Keratinocyte (primary cell): ENCODE measurements around the gene FAM186B. TPM values are rescaled to one million over a fixed set of nuclear protein-coding genes. Genes with fewer than 3 reads are reported as not detected.

Experiments
- DNase-seq: peaks from one replicate; pipeline ENCODE4 v3.0.0-alpha.2; 2011; ENCODE audit warnings: low read depth, missing footprints, low spot score
- FAIRE-seq: peaks from 2 replicates; lab custom pipeline; 2011; peaks lifted over from hg19 to GRCh38; lab: Jason Lieb, UNC
- H2AFZ ChIP-seq: 2 replicates; pipeline ENCODE4 v1.6.0; 2012; ENCODE audit warnings: low read length, control low read depth, inconsistent platforms; ENCODE audit not compliant: control insufficient read depth
- H3K27ac ChIP-seq: 2 replicates; pipeline ENCODE4 v1.5.1; 2011; ENCODE audit warnings: low read length; ENCODE audit not compliant: control insufficient read depth, insufficient read depth
- H3K27me3 ChIP-seq: 3 replicates; pipeline ENCODE4 v1.6.0; 2011; ENCODE audit warnings: low read length; ENCODE audit not compliant: control insufficient read depth, insufficient read depth; ENCODE audit errors: extremely low read depth
- H3K36me3 ChIP-seq, 2 experiments: 2 replicates in 1 of 2; 3 replicates in 1 of 2; pipeline ENCODE4 v1.5.1; 2011; ENCODE audit warnings: low read length in 2 of 2, mild to moderate bottlenecking in 1 of 2; ENCODE audit not compliant: control insufficient read depth in 2 of 2, insufficient read depth in 2 of 2; ENCODE audit errors: extremely low read depth in 1 of 2
- H3K4me1 ChIP-seq: 3 replicates; pipeline ENCODE4 v1.5.1; 2011; ENCODE audit warnings: low read length; ENCODE audit not compliant: control insufficient read depth, insufficient read depth; ENCODE audit errors: extremely low read depth
- H3K4me2 ChIP-seq: 3 replicates; pipeline ENCODE4 v1.6.0; 2011; ENCODE audit warnings: low read depth, low read length; ENCODE audit not compliant: control insufficient read depth, insufficient read depth; ENCODE audit errors: extremely low read depth
- H3K4me3 ChIP-seq, 3 experiments: fragments of 200-600 bp in 1 of 3; sonication (generic) in 1 of 3; 2 replicates in 2 of 3; 3 replicates in 1 of 3; pipeline ENCODE4 v1.5.1; 2011 to 2016; ENCODE audit warnings: low read length in 3 of 3, mild to moderate bottlenecking in 3 of 3, control low read depth in 2 of 3, inconsistent platforms in 1 of 3, low read depth in 1 of 3, mixed read lengths in 1 of 3, mixed run types in 1 of 3, moderate library complexity in 1 of 3; ENCODE audit not compliant: control insufficient read depth in 2 of 3, insufficient read depth in 2 of 3; ENCODE audit errors: extremely low read depth in 1 of 3
- H3K79me2 ChIP-seq: 2 replicates; pipeline ENCODE4 v1.6.0; 2012; ENCODE audit warnings: low read length; ENCODE audit not compliant: control insufficient read depth, insufficient read depth
- H3K9ac ChIP-seq: 3 replicates; pipeline ENCODE4 v1.6.0; 2011; ENCODE audit warnings: low read length; ENCODE audit not compliant: control insufficient read depth, insufficient read depth; ENCODE audit errors: extremely low read depth
- H3K9me1 ChIP-seq: 3 replicates; pipeline ENCODE4 v1.6.0; 2011; ENCODE audit warnings: low read length; ENCODE audit not compliant: control insufficient read depth, insufficient read depth; ENCODE audit errors: extremely low read depth
- H3K9me3 ChIP-seq: 2 replicates; pipeline ENCODE4 v1.5.1; 2012; ENCODE audit warnings: low read depth, low read length; ENCODE audit not compliant: control insufficient read depth
- H4K20me1 ChIP-seq: 3 replicates; pipeline ENCODE4 v1.6.0; 2011; ENCODE audit warnings: low read length; ENCODE audit not compliant: control insufficient read depth, insufficient read depth; ENCODE audit errors: extremely low read depth
- EZH2 ChIP-seq: IDR thresholded peaks from one replicate; pipeline ENCODE4 v1.6.1; 2012; ENCODE audit warnings: inconsistent platforms, mild to moderate bottlenecking, low read length, moderate library complexity
- dilution Hi-C: fragments of 300-500 bp; cut with MboI; formaldehyde crosslinking; loops from one replicate; pipeline ENCODE4 v1.7.0; 2020; ENCODE audit warnings: low sequenced_read_pairs; ENCODE audit not compliant: extremely low pct_ligation_motif_present
- polyA plus RNA-seq, 5 experiments: library from polyadenylated mRNA; depleted of rRNA in 3 of 5; stranded (reverse) in 3 of 5; stranded (forward) in 1 of 5; unstranded in 1 of 5; fragments of >200 nt; gene quantifications; 1 replicate in 1 of 5; 2 replicates in 3 of 5; 3 replicates in 1 of 5; pipeline versions ENCODE4 v1.2.1 to v1.2.3, GENCODE V29; 2011 to 2012; ENCODE audit warnings: missing spikeins in 2 of 5, low read depth in 1 of 5, low replicate concordance in 1 of 5
- TF ChIP-seq, protein P1 (sequence below), 3 experiments: IDR thresholded peaks in 1 of 3; conservative IDR thresholded peaks in 1 of 3; optimal IDR thresholded peaks in 1 of 3; 2 replicates in 2 of 3; 3 replicates in 1 of 3; pipeline versions ENCODE3 to v1.5.1; 2011; ENCODE audit warnings: low read length in 3 of 3, mild to moderate bottlenecking in 3 of 3, moderate library complexity in 2 of 3, control low read depth in 1 of 3, inconsistent platforms in 1 of 3; ENCODE audit not compliant: insufficient read depth in 2 of 3; ENCODE audit errors: extremely low read depth in 1 of 3

The FAM186B gene
- polyA plus RNA-seq, 1 donor (not counting 4 experiments of a cell fraction or from before 2014, with no cell fraction given) = 0.13 TPM

DNA sequence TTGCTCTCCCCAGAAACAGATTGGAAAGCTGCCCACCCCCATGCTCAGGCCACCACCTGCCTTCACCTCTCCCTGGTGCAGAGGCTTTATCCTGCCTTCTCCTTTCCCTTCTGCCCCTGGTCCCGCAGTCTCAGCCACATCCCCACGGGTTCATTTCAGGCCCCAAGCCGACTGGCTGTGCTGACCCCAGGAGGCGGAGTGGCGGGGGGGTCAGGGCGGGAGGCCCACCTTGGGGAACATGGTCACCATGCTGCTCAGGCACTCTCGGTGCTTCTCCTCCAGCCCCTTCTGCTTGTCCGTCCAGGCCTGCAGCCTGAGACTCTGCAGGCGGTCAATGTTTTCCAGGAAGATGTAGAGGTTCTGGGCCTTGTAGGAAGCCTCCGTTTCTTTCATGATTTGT is 6.9 kb downstream of the FAM186B start:
- H4K20me1 ChIP-seq = no peaks in the 10 kb centered on the region
- no peaks in the 10 kb centered on the region for H3K9me3 ChIP-seq
- H3K36me3 ChIP-seq = peaks cover 0 to 3% of the 10 kb centered on the region in 2 experiments
- dilution Hi-C loops = no loop called here
- no peak overlapping the region for H3K9ac ChIP-seq
- no peaks in the 10 kb centered on the region for H3K9me1 ChIP-seq
- no peak for DNase-seq
- H2AFZ ChIP-seq = no peak overlapping the region
- no peaks in the 10 kb centered on the region for H3K79me2 ChIP-seq
- H3K27me3 ChIP-seq = no peaks in the 10 kb centered on the region
- no peaks in the 10 kb centered on the region for H3K4me1 ChIP-seq
- H3K27ac ChIP-seq = no peak overlapping the region
- TF ChIP-seq EZH2 = no peak
- TF ChIP-seq, protein P1, sequence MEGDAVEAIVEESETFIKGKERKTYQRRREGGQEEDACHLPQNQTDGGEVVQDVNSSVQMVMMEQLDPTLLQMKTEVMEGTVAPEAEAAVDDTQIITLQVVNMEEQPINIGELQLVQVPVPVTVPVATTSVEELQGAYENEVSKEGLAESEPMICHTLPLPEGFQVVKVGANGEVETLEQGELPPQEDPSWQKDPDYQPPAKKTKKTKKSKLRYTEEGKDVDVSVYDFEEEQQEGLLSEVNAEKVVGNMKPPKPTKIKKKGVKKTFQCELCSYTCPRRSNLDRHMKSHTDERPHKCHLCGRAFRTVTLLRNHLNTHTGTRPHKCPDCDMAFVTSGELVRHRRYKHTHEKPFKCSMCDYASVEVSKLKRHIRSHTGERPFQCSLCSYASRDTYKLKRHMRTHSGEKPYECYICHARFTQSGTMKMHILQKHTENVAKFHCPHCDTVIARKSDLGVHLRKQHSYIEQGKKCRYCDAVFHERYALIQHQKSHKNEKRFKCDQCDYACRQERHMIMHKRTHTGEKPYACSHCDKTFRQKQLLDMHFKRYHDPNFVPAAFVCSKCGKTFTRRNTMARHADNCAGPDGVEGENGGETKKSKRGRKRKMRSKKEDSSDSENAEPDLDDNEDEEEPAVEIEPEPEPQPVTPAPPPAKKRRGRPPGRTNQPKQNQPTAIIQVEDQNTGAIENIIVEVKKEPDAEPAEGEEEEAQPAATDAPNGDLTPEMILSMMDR (optimal IDR thresholded peaks at IDR 0.05 in 1 of 3, IDR thresholded peaks at IDR 0.05 in 1 of 3, conservative IDR thresholded peaks at IDR 0.05 in 1 of 3; ENCODE audit: extremely low read depth in 1 of 3, insufficient read depth in 2 of 3, low read length in 3 of 3) = no peak
- H3K4me2 ChIP-seq = no peak overlapping the region
- no peak for FAIRE-seq
- no peak overlapping the region for H3K4me3 ChIP-seq

DNA sequence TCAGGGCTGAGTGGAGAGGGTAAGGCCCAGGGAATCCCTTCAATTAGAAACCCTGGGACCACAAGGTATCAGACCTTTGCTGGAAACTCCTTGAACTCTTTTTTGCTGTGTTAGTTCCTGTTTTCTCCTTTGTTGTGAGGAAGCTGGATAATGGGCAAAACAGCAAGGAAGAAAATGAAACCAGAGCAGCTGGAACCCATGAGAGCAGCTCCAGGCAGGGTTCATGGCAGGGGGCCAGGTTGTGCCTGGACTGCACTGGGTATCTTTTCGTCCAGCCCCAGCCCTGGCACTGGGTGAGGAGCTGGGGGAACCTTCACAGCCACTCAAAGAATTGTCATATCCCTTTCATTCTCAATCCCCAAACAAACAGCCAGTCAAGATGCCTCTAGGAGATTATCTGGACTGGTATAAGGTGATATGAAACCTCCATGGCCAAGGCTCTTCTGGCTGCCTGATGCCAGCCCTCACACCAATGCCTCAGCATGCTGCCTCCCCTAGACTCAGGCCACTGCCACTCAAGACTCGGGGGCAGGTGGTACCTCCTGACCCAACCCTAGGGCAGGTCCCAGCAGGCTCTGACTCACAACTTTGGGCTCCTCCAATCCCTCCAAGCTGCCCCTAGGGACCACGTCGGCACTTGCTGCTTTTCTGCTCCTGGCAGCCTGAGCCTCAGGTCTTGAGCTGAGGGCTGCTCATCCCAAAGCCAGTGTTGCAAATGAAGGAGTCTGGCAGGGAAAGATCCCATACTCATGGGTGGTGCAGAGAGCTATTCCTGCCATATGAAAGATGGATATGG is 16.5 kb downstream of the FAM186B start:
- H3K9me1 ChIP-seq = no peaks in the 10 kb centered on the region
- dilution Hi-C loops = no loop called here
- H3K4me3 ChIP-seq = no peak overlapping the region
- no peak overlapping the region for H3K4me2 ChIP-seq
- TF ChIP-seq, protein P1 (optimal IDR thresholded peaks at IDR 0.05 in 1 of 3, IDR thresholded peaks at IDR 0.05 in 1 of 3, conservative IDR thresholded peaks at IDR 0.05 in 1 of 3; ENCODE audit: extremely low read depth in 1 of 3, insufficient read depth in 2 of 3, low read length in 3 of 3) = no peak
- TF ChIP-seq EZH2 = no peak
- FAIRE-seq (no peak), DNase-seq (no peak)
- H2AFZ ChIP-seq = no peak overlapping the region
- no peak overlapping the region for H3K27ac ChIP-seq
- no peaks in the 10 kb centered on the region for H3K79me2 ChIP-seq
- H3K9ac ChIP-seq = no peak overlapping the region
- peaks cover 0 to 5% of the 10 kb centered on the region in 2 experiments for H3K36me3 ChIP-seq
- peaks cover 7% of the 10 kb centered on the region for H3K4me1 ChIP-seq
- no peaks in the 10 kb centered on the region for H4K20me1 ChIP-seq
- no peaks in the 10 kb centered on the region for H3K9me3 ChIP-seq
- H3K27me3 ChIP-seq = no peaks in the 10 kb centered on the region
